Measurements from ENCODE around the gene GALNT10.

GRCh38 chr5:154390096-154390495, 199.6 kb downstream of the GALNT10 start:
- no peak for TF ChIP-seq CTCF (IDR thresholded peaks at IDR 0.05 in 8 of 11, conservative IDR thresholded peaks at IDR 0.05 in 3 of 11)
- TF ChIP-seq POLR2A (IDR thresholded peaks at IDR 0.05) = no peak
- TF ChIP-seq POLR2AphosphoS5 (IDR thresholded peaks at IDR 0.05) = no peak

Data from spleen (tissue), 7 donors.